Activated naive CD8-positive, alpha-beta T cell treated with anti-CD3 and anti-CD28 coated beads, Interleukin-2, amount 10 ng/mL, durations not matched to agents 7 days and 5 days (primary cell): ENCODE measurements around the gene MYOZ2. TPM values are rescaled to one million over a fixed set of nuclear protein-coding genes. Genes with fewer than 3 reads are reported as not detected.
A peak's percentile ranks its signal among the peaks of the same experiment; 100 is the strongest.

ENCODE experiments used
- ATAC-seq: fragments of 150-1000 bp; cut with Tn5 transposase; one replicate; pipeline ENCODE4 v1.10.0; 2021; ENCODE audit warnings: low read depth, moderate library complexity
- POLR2A ChIA-PET: fragments of 350-600 bp; sonication (Branson Sonifier 250); formaldehyde crosslinking; loops from one replicate; lab custom pipeline; 2021; ENCODE audit warnings: antibody characterized with exemption; lab: Charles Lee
- DNase-seq: peaks from one replicate; pipeline ENCODE4 v3.0.0; 2021
- H3K27ac Mint-ChIP-seq: one replicate; pipeline ENCODE4 v1.8.0; 2022; ENCODE audit warnings: mild to moderate bottlenecking, mixed read lengths
- H3K27me3 Mint-ChIP-seq: one replicate; pipeline ENCODE4 v1.8.0; 2022; ENCODE audit warnings: mild to moderate bottlenecking, moderate library complexity, mixed read lengths
- H3K36me3 Mint-ChIP-seq: one replicate; pipeline ENCODE4 v1.8.0; 2021; ENCODE audit warnings: mild to moderate bottlenecking, mixed read lengths
- H3K4me1 Mint-ChIP-seq: one replicate; pipeline ENCODE4 v1.8.0; 2021; ENCODE audit warnings: mixed read lengths
- H3K4me3 Mint-ChIP-seq: one replicate; pipeline ENCODE4 v1.8.0; 2022; ENCODE audit warnings: mild to moderate bottlenecking, moderate library complexity, mixed read lengths
- H3K9me3 Mint-ChIP-seq: one replicate; pipeline ENCODE4 v1.8.0; 2021; ENCODE audit warnings: mixed read lengths
- total RNA-seq, 2 experiments: library from RNA; stranded (reverse); gene quantifications; one replicate each; pipeline ENCODE4 v1.2.3, GENCODE V29; 2021

Gene MYOZ2
- total RNA-seq, 2 experiments from 2014 or later, result not detected

DNA sequence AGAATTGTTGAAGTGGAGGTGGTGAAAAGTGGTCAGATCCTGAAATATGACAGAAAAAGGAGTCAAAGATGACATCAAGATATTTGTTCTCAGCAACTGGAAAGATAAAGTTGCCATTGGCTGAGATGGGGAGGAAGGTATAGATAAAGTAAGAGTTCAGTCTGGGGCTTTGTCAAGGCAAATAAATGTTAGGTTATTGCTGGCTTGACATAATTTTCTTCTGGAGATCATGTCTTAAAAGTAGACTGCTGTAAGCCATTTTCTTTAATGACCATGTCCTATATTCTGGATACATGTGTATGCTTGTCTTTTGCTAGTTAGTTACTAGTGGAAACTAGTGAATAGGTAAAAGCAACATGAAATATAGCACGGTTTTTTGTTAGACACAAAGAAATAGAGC, 82.5 kb downstream of the MYOZ2 start:
- no peak for ATAC-seq

DNA sequence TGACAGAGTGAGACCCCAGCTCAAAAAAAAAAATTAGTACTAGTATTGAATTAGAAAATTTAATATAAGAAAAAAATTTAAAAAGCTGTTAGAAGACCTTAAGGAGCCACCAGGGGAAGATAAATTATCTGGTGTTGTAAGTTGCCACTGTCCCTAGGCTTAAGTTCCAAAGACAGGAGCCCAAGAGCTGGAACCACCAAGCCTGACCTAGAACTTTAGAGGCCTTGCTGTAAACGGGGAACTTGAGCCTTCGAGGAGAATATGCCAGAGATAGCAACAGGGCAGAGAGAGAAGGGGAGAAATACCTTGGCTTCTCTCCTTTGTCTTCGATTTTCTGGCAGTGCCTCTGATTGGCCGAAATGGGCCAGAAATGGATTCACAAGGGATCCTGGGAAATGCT, 85.8 kb downstream of the MYOZ2 start:
- peaks cover 4% of the 10 kb centered on the region for H3K9me3 Mint-ChIP-seq
- no peak for DNase-seq
- H3K36me3 Mint-ChIP-seq, result peaks cover 38% of the 10 kb centered on the region
- H3K27ac Mint-ChIP-seq, result no peak overlapping the region
- no peak overlapping the region for H3K4me3 Mint-ChIP-seq
- H3K27me3 Mint-ChIP-seq, result no peaks in the 10 kb centered on the region
- no peak for ATAC-seq
- peaks cover 5% of the 10 kb centered on the region for H3K4me1 Mint-ChIP-seq
- POLR2A ChIA-PET, result no interaction called here

More for the DNA sequence above, 82.5 kb downstream of the MYOZ2 start:
- Mint-ChIP-seq H3K27ac (no peak overlapping the region), H3K36me3 (peaks cover 32% of the 10 kb centered on the region), H3K4me1 (peaks cover 11% of the 10 kb centered on the region), H3K9me3 (peaks cover 3% of the 10 kb centered on the region), H3K4me3 (no peak overlapping the region), H3K27me3 (peaks cover 2% of the 10 kb centered on the region)
- no peak for DNase-seq
- POLR2A ChIA-PET, result no interaction called here

DNA sequence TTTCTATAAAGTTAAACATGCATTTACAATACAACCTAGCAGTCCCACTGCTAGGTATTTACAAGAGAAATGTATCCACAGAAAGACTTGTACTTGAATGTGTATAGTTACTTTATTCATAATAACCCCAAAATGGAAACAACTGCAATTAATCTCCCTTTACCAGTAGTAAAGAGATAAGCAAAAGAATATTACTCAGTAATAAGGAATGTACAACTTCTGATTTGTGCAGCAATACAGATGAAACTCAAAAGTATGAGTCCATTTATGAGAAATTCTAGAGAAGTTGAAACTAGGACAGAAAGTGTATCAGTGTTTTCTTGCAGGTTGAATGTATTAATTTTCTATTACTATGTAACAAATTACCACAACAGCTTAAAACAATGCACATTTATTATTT, 92.1 kb downstream of the MYOZ2 start:
- no peak for ATAC-seq
- Mint-ChIP-seq H3K9me3 (peaks cover 2% of the 10 kb centered on the region), H3K4me1 (peaks cover 4% of the 10 kb centered on the region), H3K27me3 (no peaks in the 10 kb centered on the region), H3K4me3 (no peak overlapping the region), H3K27ac (no peak overlapping the region), H3K36me3 (peaks cover 14% of the 10 kb centered on the region)
- DNase-seq, result no peak
- POLR2A ChIA-PET, result no interaction called here

DNA sequence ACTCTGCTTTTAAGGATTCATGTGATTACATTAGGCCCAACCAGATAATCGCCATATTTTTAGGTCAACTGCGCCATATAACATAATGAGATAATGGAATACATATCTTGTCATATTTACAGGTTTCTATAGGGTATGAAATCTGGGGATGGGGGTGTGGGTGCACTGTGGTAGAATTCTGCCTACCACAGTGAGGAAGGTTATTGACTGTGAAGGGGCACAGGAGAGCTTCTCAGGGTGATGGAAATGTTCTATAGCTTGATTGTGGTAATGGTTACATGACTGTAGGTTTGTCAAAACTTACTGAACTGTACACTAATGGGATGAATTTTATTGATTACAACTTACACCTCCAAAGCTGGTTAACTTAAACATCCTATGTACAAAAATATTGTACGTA, 92.8 kb downstream of the MYOZ2 start:
- no peaks in the 10 kb centered on the region for H3K9me3 Mint-ChIP-seq
- H3K36me3 Mint-ChIP-seq, result peaks cover 11% of the 10 kb centered on the region
- no peak for ATAC-seq
- H3K4me1 Mint-ChIP-seq, result peaks cover 6% of the 10 kb centered on the region
- H3K4me3 Mint-ChIP-seq, result no peak overlapping the region
- no peak for DNase-seq
- no peak overlapping the region for H3K27ac Mint-ChIP-seq
- H3K27me3 Mint-ChIP-seq, result no peaks in the 10 kb centered on the region
- POLR2A ChIA-PET, result no interaction called here

DNA sequence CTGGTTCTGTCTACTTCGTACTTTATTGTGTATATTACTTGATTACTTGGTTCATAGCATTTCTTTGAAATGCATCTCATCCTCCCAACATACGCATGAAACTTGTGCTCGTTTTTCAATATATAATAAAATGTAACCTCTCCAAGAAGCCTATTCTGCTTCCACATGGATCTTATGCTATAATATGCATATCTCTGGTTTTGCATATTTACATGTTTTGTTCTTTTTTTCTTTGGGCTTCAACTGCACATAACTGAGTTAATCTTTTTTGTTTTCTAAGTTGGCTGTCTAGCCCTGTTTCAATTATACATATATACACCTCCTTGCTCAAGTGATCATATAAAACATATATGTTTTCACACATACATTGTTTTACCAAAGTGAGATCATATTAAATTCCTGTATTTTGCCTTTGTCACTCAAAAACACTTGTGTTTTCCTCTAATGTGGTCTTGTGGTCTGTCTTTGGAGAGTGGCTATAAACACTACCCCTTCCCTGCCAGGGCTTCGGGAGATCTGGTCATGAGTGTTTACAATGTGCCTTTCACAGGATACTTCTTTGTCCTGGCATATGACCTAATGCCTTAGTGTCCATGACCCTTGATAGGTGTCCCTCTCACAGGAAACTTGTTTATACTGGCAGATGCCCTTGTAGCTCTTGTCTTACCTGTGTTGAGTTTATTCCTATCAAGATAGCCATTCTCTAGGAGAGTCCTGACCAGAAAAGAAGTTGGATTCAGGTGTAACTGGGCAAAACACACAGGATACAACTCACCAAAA, 94.5 kb downstream of the MYOZ2 start:
- Mint-ChIP-seq H3K27me3 (no peaks in the 10 kb centered on the region), H3K27ac (no peak overlapping the region), H3K36me3 (peaks cover 6% of the 10 kb centered on the region), H3K4me3 (no peak overlapping the region), H3K4me1 (peaks cover 13% of the 10 kb centered on the region), H3K9me3 (no peaks in the 10 kb centered on the region)
- POLR2A ChIA-PET, result interaction anchor here (1.2 kb wide), 1 partner anchor 17 kb away, joined by 3 read pairs; no protein-coding TSS in a partner anchor
- ATAC-seq (no peak), DNase-seq (no peak)

DNA sequence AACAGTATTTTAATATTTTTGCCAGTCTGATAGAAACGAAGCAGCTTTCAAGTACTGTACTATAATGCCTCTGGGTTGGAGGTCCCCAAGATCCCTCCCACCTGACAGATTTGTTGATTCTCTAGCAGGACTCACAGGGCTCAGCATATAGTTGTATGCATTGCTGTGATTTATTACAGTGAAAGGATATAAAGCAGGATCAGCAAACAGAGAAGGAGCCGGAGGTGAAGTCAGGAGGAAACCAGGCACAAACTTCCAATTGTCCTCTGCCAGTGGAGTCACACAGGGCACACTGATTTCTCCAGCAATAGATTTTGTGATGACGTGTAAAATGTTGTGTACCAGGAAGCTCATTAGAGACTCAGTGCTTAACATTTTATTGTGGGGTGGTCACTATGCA, 95.9 kb downstream of the MYOZ2 start:
- DNase-seq (no peak), ATAC-seq (no peak)
- Mint-ChIP-seq H3K4me3 (no peak overlapping the region), H3K4me1 (peaks cover 18% of the 10 kb centered on the region), H3K27me3 (no peaks in the 10 kb centered on the region), H3K27ac (no peak overlapping the region), H3K9me3 (no peaks in the 10 kb centered on the region), H3K36me3 (peaks cover 11% of the 10 kb centered on the region)
- POLR2A ChIA-PET, result interaction anchor here (1.2 kb wide), 1 partner anchor 18 kb away, joined by 3 read pairs; no protein-coding TSS in a partner anchor

DNA sequence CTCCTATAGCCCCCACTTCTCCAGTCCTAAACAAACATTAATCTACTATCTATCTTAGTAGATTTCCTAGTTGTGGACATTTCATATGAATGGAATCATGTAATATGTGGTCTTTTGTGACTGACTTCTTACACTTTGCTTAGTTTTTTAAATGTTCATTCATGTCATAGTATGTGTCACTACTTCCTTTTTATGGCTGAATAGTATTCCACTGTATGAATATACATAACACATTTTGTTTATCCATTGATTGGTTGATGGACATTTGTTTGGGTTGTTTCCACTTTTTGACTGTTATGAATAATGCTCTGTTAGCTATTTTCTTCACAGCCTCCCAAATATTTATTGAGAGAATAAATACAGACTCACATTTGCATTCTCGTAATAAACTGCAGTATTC, 96.7 kb downstream of the MYOZ2 start:
- Mint-ChIP-seq H3K4me3 (no peak overlapping the region), H3K27ac (no peak overlapping the region), H3K27me3 (no peaks in the 10 kb centered on the region), H3K36me3 (peaks cover 11% of the 10 kb centered on the region), H3K4me1 (peaks cover 22% of the 10 kb centered on the region), H3K9me3 (no peaks in the 10 kb centered on the region)
- POLR2A ChIA-PET, result no interaction called here
- ATAC-seq (no peak), DNase-seq (no peak)

DNA sequence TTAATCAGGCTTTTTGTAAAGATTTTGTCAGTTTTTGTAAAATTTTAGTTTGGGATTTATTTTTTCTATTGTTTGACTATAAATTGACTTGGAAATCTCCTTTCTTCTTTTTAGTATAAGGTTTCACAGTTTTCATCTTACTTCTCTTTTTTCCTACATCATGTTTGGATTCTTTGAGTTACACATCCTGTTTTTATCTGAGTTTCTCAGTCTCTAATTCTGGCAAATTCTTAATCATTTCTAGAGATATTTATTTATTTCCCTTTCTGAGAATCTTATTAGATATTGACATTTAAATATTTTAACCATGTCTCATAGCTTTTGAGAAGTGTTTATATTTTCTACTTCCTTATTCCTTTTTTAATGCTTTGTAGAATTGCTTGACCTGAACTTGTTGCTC, 97.6 kb downstream of the MYOZ2 start:
- no peak for ATAC-seq
- no peak overlapping the region for H3K4me3 Mint-ChIP-seq
- H3K9me3 Mint-ChIP-seq, result no peaks in the 10 kb centered on the region
- H3K36me3 Mint-ChIP-seq, result peaks cover 14% of the 10 kb centered on the region
- no peak for DNase-seq
- POLR2A ChIA-PET, result interaction anchor here (0.9 kb wide), 1 partner anchor 20 kb away, joined by 3 read pairs; the partner anchor contains the start of gene USP53
- no peaks in the 10 kb centered on the region for H3K27me3 Mint-ChIP-seq
- peak overlapping the region; percentile 82 for H3K27ac Mint-ChIP-seq
- peaks cover 27% of the 10 kb centered on the region for H3K4me1 Mint-ChIP-seq

DNA sequence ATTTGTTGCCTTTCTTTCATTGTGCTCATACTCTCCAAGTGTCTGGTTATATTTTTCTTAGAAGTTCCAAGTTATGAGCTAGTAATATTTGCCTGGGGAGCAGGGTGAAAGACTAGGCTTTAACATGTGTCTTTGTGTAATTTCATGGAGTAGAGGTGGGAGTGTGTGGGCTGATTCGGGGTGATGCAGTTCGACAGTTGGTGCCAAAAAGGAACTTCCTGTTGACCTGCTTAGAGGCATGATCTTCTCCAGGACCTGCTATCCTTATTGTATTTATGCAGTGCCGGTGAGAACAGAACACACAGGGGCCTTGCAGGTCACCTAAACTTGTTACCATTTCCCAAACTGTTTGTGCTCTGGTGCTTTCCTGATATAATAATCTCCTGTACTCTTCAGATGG, 98.1 kb downstream of the MYOZ2 start:
- DNase-seq (no peak), ATAC-seq (peak; percentile 62)
- no peaks in the 10 kb centered on the region for H3K27me3 Mint-ChIP-seq
- POLR2A ChIA-PET, result interaction anchor here (0.9 kb wide), 1 partner anchor 21 kb away, joined by 3 read pairs; the partner anchor contains the start of gene USP53
- no peaks in the 10 kb centered on the region for H3K9me3 Mint-ChIP-seq
- peak overlapping the region; percentile 71 for H3K4me3 Mint-ChIP-seq
- H3K27ac Mint-ChIP-seq, result peak overlapping the region; percentile 82
- peaks cover 16% of the 10 kb centered on the region for H3K36me3 Mint-ChIP-seq
- peaks cover 30% of the 10 kb centered on the region for H3K4me1 Mint-ChIP-seq

DNA sequence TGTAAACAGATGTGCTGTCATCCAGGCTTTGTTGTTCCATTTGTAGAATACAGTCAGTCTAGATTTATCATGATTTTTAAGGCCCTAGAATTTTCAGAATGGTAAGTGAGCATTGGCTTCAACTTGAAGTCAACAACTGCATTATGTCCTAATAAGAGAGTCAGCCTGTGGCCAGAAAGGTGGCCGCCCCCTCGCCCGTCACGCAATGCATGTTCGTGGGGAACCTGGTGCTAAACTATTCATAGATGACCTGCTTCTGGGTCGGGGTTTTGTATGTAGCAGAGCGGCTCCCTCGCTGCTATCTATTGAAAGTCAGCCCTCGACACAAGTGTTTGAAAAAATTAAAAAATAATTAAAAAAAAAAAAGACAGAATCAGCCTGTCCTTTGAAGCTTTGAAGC, 101.6 kb downstream of the MYOZ2 start:
- Mint-ChIP-seq H3K9me3 (no peaks in the 10 kb centered on the region), H3K27ac (no peak overlapping the region), H3K4me3 (no peak overlapping the region), H3K27me3 (no peaks in the 10 kb centered on the region), H3K36me3 (peaks cover 15% of the 10 kb centered on the region), H3K4me1 (peaks cover 26% of the 10 kb centered on the region)
- DNase-seq (no peak), ATAC-seq (no peak)
- POLR2A ChIA-PET, result interaction anchor here (1.3 kb wide), 1 partner anchor 24 kb away, joined by 5 read pairs; the partner anchor contains the start of gene USP53

Other genes starting within 250 kb of the MYOZ2 start
- 1 to 10 TPM in 1 of 2 experiments, under 1 TPM in 1; 0.96 to 1.2 TPM for gene SYNPO2, start 247.0 kb upstream of the MYOZ2 start, total RNA-seq
- 10 to 100 TPM; 13.3 to 15.1 TPM for gene USP53, start 76.9 kb downstream of the MYOZ2 start, total RNA-seq
- gene FABP2, start 186.3 kb downstream of the MYOZ2 start, total RNA-seq, result under 1 TPM; 0.11 to 0.19 TPM